Mononuclear cell (primary cell): Measurements from ENCODE around the gene HNRNPA3. TPM values are rescaled to one million over a fixed set of nuclear protein-coding genes. Genes with fewer than 3 reads are reported as not detected.
"Not testable (repeated sequence)": the region's sequence is repeated elsewhere in the genome, so short reads cannot be mapped to it uniquely, and the experiment has no call there.

Experiments used
- H3K27me3 ChIP-seq: 2 replicates; pipeline ENCODE4 v1.6.0; 2011; ENCODE audit warnings: low read length, control low read depth; ENCODE audit not compliant: insufficient read depth
- H3K4me1 ChIP-seq: 2 replicates; pipeline ENCODE4 v1.5.1; 2011; ENCODE audit warnings: mild to moderate bottlenecking, low read length, control low read depth; ENCODE audit not compliant: insufficient read depth
- H3K4me3 ChIP-seq: 2 replicates; pipeline ENCODE4 v1.5.1; 2011; ENCODE audit warnings: mild to moderate bottlenecking, low read length, moderate library complexity
- H3K9me3 ChIP-seq: 2 replicates; pipeline ENCODE4 v1.5.1; 2011; ENCODE audit warnings: low read depth, mild to moderate bottlenecking, control low read depth, low read length
- total RNA-seq: library from RNA; depleted of rRNA; stranded (reverse); fragments of >200 nt; gene quantifications from one replicate; pipeline ENCODE4 v1.2.3, GENCODE V29; 2012

HNRNPA3 gene
- total RNA-seq, 1 donor = 108 TPM

DNA sequence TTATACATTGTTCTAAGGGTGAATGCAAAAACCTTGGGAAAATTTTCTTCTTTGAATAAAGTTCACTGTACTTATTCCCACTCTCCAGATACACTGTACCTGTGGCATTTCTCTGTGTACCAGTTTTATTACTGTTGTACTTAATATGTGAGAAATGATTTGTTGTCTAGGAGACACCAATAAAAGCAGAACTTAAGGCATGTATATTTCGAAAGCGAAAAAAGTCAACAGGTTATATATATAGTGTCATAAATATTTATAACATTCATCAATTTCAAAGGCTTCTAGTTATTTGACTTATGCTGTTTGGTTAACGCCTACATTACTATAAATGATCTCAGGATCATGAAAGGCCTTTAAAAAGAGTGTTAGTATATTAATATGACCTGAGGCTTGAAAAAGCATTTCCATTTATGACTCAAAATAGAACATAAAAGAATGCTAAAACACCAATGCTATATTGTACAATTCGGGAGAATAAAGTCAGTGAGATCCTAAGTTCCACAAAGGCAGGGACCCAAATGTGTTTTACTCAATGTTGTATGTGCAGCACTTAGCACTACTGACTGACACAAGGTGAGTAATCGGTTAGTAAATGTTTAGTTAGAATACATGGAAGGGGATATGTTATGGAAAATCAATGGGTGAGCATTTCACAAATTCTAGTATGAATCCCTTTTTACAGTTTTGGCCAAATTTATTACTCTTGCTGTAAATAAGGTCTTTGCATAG, 32.2 kb upstream of the HNRNPA3 start:
- no peaks in the 10 kb centered on the region for H3K9me3 ChIP-seq
- no peaks in the 10 kb centered on the region for H3K27me3 ChIP-seq
- H3K4me1 ChIP-seq = no peaks in the 10 kb centered on the region
- no peak overlapping the region for H3K4me3 ChIP-seq

DNA sequence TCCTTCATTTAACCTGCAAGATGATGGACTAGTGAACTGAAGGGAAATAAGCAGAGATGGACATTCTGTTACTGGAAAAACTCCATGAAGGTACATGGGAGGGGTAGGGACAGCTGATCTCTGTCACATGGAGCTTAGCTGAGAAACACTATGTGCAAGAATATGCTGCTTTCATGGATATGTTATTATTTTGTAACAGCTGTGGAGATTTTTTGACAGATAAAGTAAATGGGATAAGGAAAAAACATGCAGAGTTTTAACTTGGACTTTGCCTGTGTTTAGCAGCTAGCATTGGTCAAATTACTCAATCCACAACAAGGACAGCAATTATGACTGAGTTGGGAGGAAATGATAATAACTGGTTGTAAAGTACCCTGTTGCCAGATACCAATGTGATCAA, 28.7 kb upstream of the HNRNPA3 start:
- Histone ChIP-seq H3K4me3 (no peak overlapping the region), H3K27me3 (no peaks in the 10 kb centered on the region), H3K4me1 (no peaks in the 10 kb centered on the region), H3K9me3 (no peaks in the 10 kb centered on the region)

- no peaks in the 10 kb centered on the region for H3K4me1 ChIP-seq
- no peak overlapping the region for H3K4me3 ChIP-seq
- no peaks in the 10 kb centered on the region for H3K27me3 ChIP-seq
- no peaks in the 10 kb centered on the region for H3K9me3 ChIP-seq
Measured at GRCh38 chr2:177184606-177185005, 28.0 kb upstream of the HNRNPA3 start.

DNA sequence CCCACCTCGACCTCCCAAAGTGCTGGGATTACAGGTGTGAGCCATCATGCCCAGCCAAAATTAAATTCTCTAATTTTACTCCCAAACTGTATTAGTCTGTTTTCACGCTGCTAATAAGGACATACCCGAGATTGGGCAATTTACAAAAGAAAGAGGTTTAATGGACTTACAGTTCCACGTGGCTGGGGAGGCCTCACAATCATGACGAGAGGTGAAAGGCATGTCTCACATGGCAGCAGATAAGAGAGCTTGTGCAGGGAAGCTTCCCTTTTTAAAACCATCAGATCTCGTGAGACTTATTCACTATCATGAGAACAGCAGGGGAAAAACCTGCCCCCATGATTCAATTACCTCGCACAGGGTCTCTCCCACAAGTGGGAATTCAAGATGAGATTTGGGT, 26.6 kb upstream of the HNRNPA3 start:
- not testable (repeated sequence) for H3K4me3 ChIP-seq, H3K9me3 ChIP-seq, H3K4me1 ChIP-seq, H3K27me3 ChIP-seq

- Histone ChIP-seq H3K27me3 (no peaks in the 10 kb centered on the region), H3K9me3 (no peaks in the 10 kb centered on the region), H3K4me1 (no peaks in the 10 kb centered on the region), H3K4me3 (no peak overlapping the region)
Measured at GRCh38 chr2:177187631-177188312, 24.8 kb upstream of the HNRNPA3 start.

- H3K4me3 ChIP-seq = no peak overlapping the region
- H3K9me3 ChIP-seq = no peaks in the 10 kb centered on the region
- H3K4me1 ChIP-seq = no peaks in the 10 kb centered on the region
- no peaks in the 10 kb centered on the region for H3K27me3 ChIP-seq
Measured at GRCh38 chr2:177188482-177189469, 23.8 kb upstream of the HNRNPA3 start.

- H3K4me1 ChIP-seq = no peaks in the 10 kb centered on the region
- H3K27me3 ChIP-seq = no peaks in the 10 kb centered on the region
- H3K9me3 ChIP-seq = no peaks in the 10 kb centered on the region
- no peak overlapping the region for H3K4me3 ChIP-seq
Measured at GRCh38 chr2:177190941-177191340, 21.7 kb upstream of the HNRNPA3 start.

DNA sequence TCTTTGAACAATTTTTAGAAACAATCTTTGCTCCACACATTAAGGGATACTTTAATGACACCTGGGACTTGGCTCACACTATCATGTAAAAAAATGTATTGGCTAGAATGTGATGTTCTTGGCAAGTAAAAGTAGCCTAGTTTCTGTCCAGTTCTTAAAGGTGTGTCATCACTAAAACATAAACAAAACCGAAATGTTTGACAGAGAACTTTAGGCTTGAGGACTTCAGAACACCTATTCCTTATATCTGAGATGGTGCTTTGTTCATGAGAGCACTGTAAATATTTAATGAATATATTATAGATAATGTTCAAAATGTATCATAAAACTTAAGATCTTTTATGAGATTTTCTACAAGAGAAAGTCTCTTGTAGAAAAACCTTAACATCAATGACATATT, 19.8 kb upstream of the HNRNPA3 start:
- Histone ChIP-seq H3K4me1 (no peaks in the 10 kb centered on the region), H3K9me3 (no peaks in the 10 kb centered on the region), H3K27me3 (no peaks in the 10 kb centered on the region), H3K4me3 (no peak overlapping the region)

- Histone ChIP-seq H3K4me3 (no peak overlapping the region), H3K4me1 (no peaks in the 10 kb centered on the region), H3K27me3 (no peaks in the 10 kb centered on the region), H3K9me3 (no peaks in the 10 kb centered on the region)
Measured at GRCh38 chr2:177193240-177193639, 19.4 kb upstream of the HNRNPA3 start.

DNA sequence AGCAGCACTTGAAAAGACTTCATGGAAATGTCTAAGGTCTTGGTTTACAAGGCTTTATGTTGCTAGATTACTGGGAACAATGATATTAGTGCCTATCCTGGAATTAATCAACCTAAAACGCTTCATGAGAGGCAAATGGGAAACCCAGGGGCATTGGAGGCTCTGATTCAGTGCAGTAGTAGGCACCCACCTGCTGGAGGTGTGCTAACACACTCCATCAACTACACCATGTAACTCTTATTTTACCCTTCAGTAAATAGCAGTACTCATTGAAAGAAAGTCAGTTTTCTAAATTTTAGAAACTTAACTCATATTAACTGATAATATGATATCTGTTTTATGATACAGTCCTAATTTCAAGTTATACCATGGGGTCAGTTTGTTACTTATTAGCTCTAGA, 17.4 kb upstream of the HNRNPA3 start:
- Histone ChIP-seq H3K4me1 (no peaks in the 10 kb centered on the region), H3K9me3 (no peaks in the 10 kb centered on the region), H3K27me3 (no peaks in the 10 kb centered on the region), H3K4me3 (no peak overlapping the region)

GRCh38 chr2:177200419-177200818, 12.2 kb upstream of the HNRNPA3 start:
- not testable (repeated sequence) for H3K4me1 ChIP-seq, H3K4me3 ChIP-seq, H3K27me3 ChIP-seq, H3K9me3 ChIP-seq

GRCh38 chr2:177201919-177202346, 10.7 kb upstream of the HNRNPA3 start:
- H3K4me1 ChIP-seq = no peaks in the 10 kb centered on the region
- H3K27me3 ChIP-seq = no peaks in the 10 kb centered on the region
- no peak overlapping the region for H3K4me3 ChIP-seq
- no peaks in the 10 kb centered on the region for H3K9me3 ChIP-seq

DNA sequence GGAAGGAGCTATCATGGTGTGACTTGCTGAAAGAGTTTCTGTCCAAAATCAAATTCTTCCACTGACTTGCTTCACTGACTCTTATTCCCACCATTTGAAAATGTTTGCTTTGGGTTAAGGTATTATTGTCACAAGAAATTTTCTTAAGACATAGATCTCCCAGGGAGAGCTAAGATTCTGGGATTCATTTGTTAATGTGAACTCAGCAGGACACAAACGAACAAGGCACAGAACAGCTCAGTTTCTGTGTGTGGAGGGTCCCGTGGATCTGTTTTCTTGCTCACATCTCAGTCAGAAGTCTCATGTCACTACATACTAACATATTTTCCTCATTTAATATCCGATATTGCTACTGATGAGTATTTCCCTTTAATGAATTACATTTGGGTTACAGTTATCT, 8.2 kb upstream of the HNRNPA3 start:
- Histone ChIP-seq H3K27me3 (no peaks in the 10 kb centered on the region), H3K4me3 (no peak overlapping the region), H3K4me1 (no peaks in the 10 kb centered on the region), H3K9me3 (no peaks in the 10 kb centered on the region)

- H3K27me3 ChIP-seq = no peaks in the 10 kb centered on the region
- H3K4me3 ChIP-seq = no peak overlapping the region
- peaks cover 13% of the 10 kb centered on the region for H3K4me1 ChIP-seq
- H3K9me3 ChIP-seq = no peaks in the 10 kb centered on the region
Measured at GRCh38 chr2:177207101-177207500, 5.5 kb upstream of the HNRNPA3 start.

- Histone ChIP-seq H3K4me3 (no peak overlapping the region), H3K9me3 (no peaks in the 10 kb centered on the region), H3K27me3 (no peaks in the 10 kb centered on the region), H3K4me1 (peaks cover 30% of the 10 kb centered on the region)
Measured at GRCh38 chr2:177211169-177211568, 1.4 kb upstream of the HNRNPA3 start.
